Right cardiac atrium (tissue), 5 donors: ENCODE results near the gene CEP126. TPM values are rescaled to one million over a fixed set of nuclear protein-coding genes. Genes with fewer than 3 reads are reported as not detected.

Source experiments
- polyA plus RNA-seq: library from polyadenylated mRNA; stranded (reverse); fragments of 200-250 nt; gene quantifications from one replicate; pipeline ENCODE4 v1.2.3, GENCODE V29; 2013
- total RNA-seq, 4 donors: library from RNA; stranded (reverse); fragmentation: NEBNext Ultra II Directional; extraction: Animal tissue kit (Norgen Biotek cat#: 25700); gene quantifications; one replicate each; pipeline ENCODE4 v1.2.1, GENCODE V29; 2021
- donor health status: healthy with polysubstance abuse.
- donor health status: DM: no; HTN: yes; CAD: no.
- donor health status: DM: no; HTN: no; CAD: no.
- donor health status: DM: no; HTN: yes; CAD: no; lungs with severe emphysema.
- donor health status: DM: yes; HTN: yes; CAD: no.

CEP126 gene
- total and polyA plus RNA-seq, 5 donors, result 3.1 to 7.2 (median 5.6) TPM

Other genes with a start within 250 kb of the CEP126 start
- 1 to 10 TPM; 1.3 to 4.9 (median 2.4) TPM for gene ANGPTL5, start 1.5 kb downstream of the CEP126 start, total RNA-seq
- gene ANGPTL5, start 1.5 kb downstream of the CEP126 start, polyA plus RNA-seq, result 2.7 TPM
- gene CFAP300, start 132.4 kb downstream of the CEP126 start, total RNA-seq, result 1 to 10 TPM; 1.1 to 1.7 (median 1.6) TPM
- 1.1 TPM for gene CFAP300, start 132.4 kb downstream of the CEP126 start, polyA plus RNA-seq
- 100 to 1,000 TPM in 3 of 4 donors, 10 to 100 TPM in 1; 97.4 to 112 (median 106) TPM for gene YAP1, start 195.4 kb downstream of the CEP126 start, total RNA-seq
- gene YAP1, start 195.4 kb downstream of the CEP126 start, polyA plus RNA-seq, result 32.0 TPM